Spinal cord (tissue), 10 donors: Measurements from ENCODE around the gene CRAMP1. TPM values are rescaled to one million over a fixed set of nuclear protein-coding genes. Genes with fewer than 3 reads are reported as not detected.

Experiments
- DNase-seq, 6 donors: peaks; one replicate each; pipeline versions ENCODE4 v3.0.0 to v3.0.0-alpha.2; 2013 to 2015; ENCODE audit warnings: low spot score in 6 of 6, low read depth in 4 of 6
- H3K27ac ChIP-seq: one replicate; pipeline ENCODE4 v1.5.1; 2013; ENCODE audit warnings: low read depth, low read length, control low read depth
- H3K27me3 ChIP-seq: one replicate; pipeline ENCODE4 v1.6.1; 2013; ENCODE audit warnings: low read length; ENCODE audit not compliant: control insufficient read depth, insufficient read depth
- H3K36me3 ChIP-seq: one replicate; pipeline ENCODE4 v1.6.1; 2013; ENCODE audit warnings: low read length; ENCODE audit not compliant: control insufficient read depth, insufficient read depth
- H3K4me1 ChIP-seq: one replicate; pipeline ENCODE4 v1.6.1; 2013; ENCODE audit warnings: low read length; ENCODE audit not compliant: control insufficient read depth, insufficient read depth
- H3K4me3 ChIP-seq: one replicate; pipeline ENCODE4 v1.5.1; 2013; ENCODE audit warnings: low read depth, low read length, control low read depth
- H3K9me3 ChIP-seq: one replicate; pipeline ENCODE4 v1.6.1; 2013; ENCODE audit warnings: low read length; ENCODE audit not compliant: control insufficient read depth, insufficient read depth
- WGBS: methylation state at CpG from one replicate; pipeline ENCODE4 v1.1.5; 2013; ENCODE audit warnings: missing lambda C conversion rate; ENCODE audit not compliant: insufficient coverage; 5-methylcytosine and 5-hydroxymethylcytosine counted together
- polyA plus RNA-seq, 2 donors: library from polyadenylated mRNA; unstranded; fragments of 120-200 nt; gene quantifications; one replicate each; pipeline ENCODE4 v1.2.1, GENCODE V29; 2013; ENCODE audit not compliant: insufficient read length in 2 of 2
- total RNA-seq, 2 donors: library from RNA; depleted of rRNA in 1 of 2; stranded (reverse); fragments of 120-200 nt in 1 of 2; fragments of >200 nt in 1 of 2; gene quantifications; one replicate each; pipeline versions ENCODE4 v1.2.3 to v1.2.4, GENCODE V29; 2013 to 2014
- donor health status: healthy.

CRAMP1 gene
- total and polyA plus RNA-seq, 4 donors = 7.9 to 24.4 (median 17.8) TPM

GRCh38 chr16:1639860-1640259 lies 27.7 kb downstream of the CRAMP1 start:
- DNase-seq = no peak
- peaks cover 94% of the 10 kb centered on the region for H3K36me3 ChIP-seq

GRCh38 chr16:1640261-1640941 lies 28.2 kb downstream of the CRAMP1 start:
- Histone ChIP-seq H3K27ac (no peak overlapping the region), H3K4me1 (no peaks in the 10 kb centered on the region), H3K9me3 (no peaks in the 10 kb centered on the region), H3K27me3 (no peaks in the 10 kb centered on the region), H3K36me3 (peaks cover 94% of the 10 kb centered on the region), H3K4me3 (no peak overlapping the region)
- WGBS = 94% methylated on average over 18 of the region's 20 CpGs
- no peak for DNase-seq

More at GRCh38 chr16:1639860-1640259, 27.7 kb downstream of the CRAMP1 start:
- 93% methylated on average over 7 of the region's 11 CpGs for WGBS
- no peaks in the 10 kb centered on the region for H3K4me1 ChIP-seq
- H3K27me3 ChIP-seq = no peaks in the 10 kb centered on the region
- H3K9me3 ChIP-seq = no peaks in the 10 kb centered on the region
- H3K4me3 ChIP-seq = no peak overlapping the region
- H3K27ac ChIP-seq = no peak overlapping the region

- H3K27ac ChIP-seq = no peak overlapping the region
Measured at GRCh38 chr16:1641261-1641660, 29.1 kb downstream of the CRAMP1 start.

GRCh38 chr16:1642148-1642547 lies 30.0 kb downstream of the CRAMP1 start:
- no peak overlapping the region for H3K4me3 ChIP-seq
- peak in 2 of 6 donors; percentile 4 to 22 for DNase-seq
- peaks cover 88% of the 10 kb centered on the region for H3K36me3 ChIP-seq
- H3K4me1 ChIP-seq = no peaks in the 10 kb centered on the region
- no peak overlapping the region for H3K27ac ChIP-seq
- H3K27me3 ChIP-seq = no peaks in the 10 kb centered on the region
- H3K9me3 ChIP-seq = no peaks in the 10 kb centered on the region
- 85% methylated on average over 5 of the region's 5 CpGs for WGBS

More at GRCh38 chr16:1641261-1641660, 29.1 kb downstream of the CRAMP1 start:
- no peaks in the 10 kb centered on the region for H3K9me3 ChIP-seq
- whole genome bisulfite sequencing = 97% methylated on average over 12 of the region's 12 CpGs
- no peak overlapping the region for H3K4me3 ChIP-seq
- H3K27me3 ChIP-seq = no peaks in the 10 kb centered on the region
- H3K4me1 ChIP-seq = no peaks in the 10 kb centered on the region
- peaks cover 96% of the 10 kb centered on the region for H3K36me3 ChIP-seq
- DNase-seq = no peak

GRCh38 chr16:1642753-1643152 lies 30.6 kb downstream of the CRAMP1 start:
- Histone ChIP-seq H3K36me3 (peaks cover 86% of the 10 kb centered on the region), H3K27ac (no peak overlapping the region), H3K27me3 (no peaks in the 10 kb centered on the region), H3K4me1 (no peaks in the 10 kb centered on the region), H3K9me3 (no peaks in the 10 kb centered on the region), H3K4me3 (no peak overlapping the region)
- no peak for DNase-seq
- 95% methylated on average over 11 of the region's 11 CpGs for WGBS

GRCh38 chr16:1643521-1643920 lies 31.4 kb downstream of the CRAMP1 start:
- 93% methylated on average over 12 of the region's 12 CpGs for WGBS
- Histone ChIP-seq H3K36me3 (peaks cover 82% of the 10 kb centered on the region), H3K9me3 (no peaks in the 10 kb centered on the region), H3K27me3 (no peaks in the 10 kb centered on the region), H3K4me1 (no peaks in the 10 kb centered on the region), H3K4me3 (no peak overlapping the region), H3K27ac (no peak overlapping the region)
- DNase-seq = peak in 2 of 6 donors; percentile 39 to 72

- DNase-seq = no peak
- WGBS = 92% methylated on average over 7 of the region's 13 CpGs
- Histone ChIP-seq H3K27me3 (no peaks in the 10 kb centered on the region), H3K9me3 (no peaks in the 10 kb centered on the region), H3K4me1 (no peaks in the 10 kb centered on the region), H3K27ac (no peak overlapping the region), H3K36me3 (peaks cover 71% of the 10 kb centered on the region), H3K4me3 (no peak overlapping the region)
Measured at GRCh38 chr16:1645914-1646525, 33.9 kb downstream of the CRAMP1 start.

- H3K27ac ChIP-seq = no peak overlapping the region
- 93% methylated on average over 13 of the region's 13 CpGs for WGBS
- no peaks in the 10 kb centered on the region for H3K9me3 ChIP-seq
- H3K27me3 ChIP-seq = no peaks in the 10 kb centered on the region
- H3K4me3 ChIP-seq = no peak overlapping the region
- H3K4me1 ChIP-seq = no peaks in the 10 kb centered on the region
- peaks cover 70% of the 10 kb centered on the region for H3K36me3 ChIP-seq
- DNase-seq = no peak
Measured at GRCh38 chr16:1647856-1648255, 35.7 kb downstream of the CRAMP1 start.

- no peaks in the 10 kb centered on the region for H3K4me1 ChIP-seq
- no peaks in the 10 kb centered on the region for H3K9me3 ChIP-seq
- H3K27ac ChIP-seq = no peak overlapping the region
- H3K4me3 ChIP-seq = no peak overlapping the region
- no peaks in the 10 kb centered on the region for H3K27me3 ChIP-seq
- DNase-seq = no peak
- 80% methylated on average over 1 of the region's 4 CpGs for WGBS
- peaks cover 71% of the 10 kb centered on the region for H3K36me3 ChIP-seq
Measured at GRCh38 chr16:1650131-1650530, 38.0 kb downstream of the CRAMP1 start.
